Aorta (tissue), 5 donors: ENCODE results near the gene SASH1. TPM values are rescaled to one million over a fixed set of nuclear protein-coding genes. Genes with fewer than 3 reads are reported as not detected.

Experiments used
- ATAC-seq: fragments of 200-7000 bp; cut with Tn5 transposase; one replicate; pipeline ENCODE4 v1.9.1; 2022; ENCODE audit warnings: moderate library complexity; ENCODE audit not compliant: low FRiP score
- DNase-seq, 2 donors: peaks; one replicate each; pipeline ENCODE4 v3.0.0-alpha.2; 2020
- H3K27ac ChIP-seq, 2 donors: one replicate each; pipeline ENCODE4 v1.5.1; 2013; ENCODE audit warnings: low read length in 2 of 2, mild to moderate bottlenecking in 2 of 2, moderate library complexity in 2 of 2, control low read depth in 1 of 2, inconsistent platforms in 1 of 2, low read depth in 1 of 2
- H3K27me3 ChIP-seq, 2 donors: one replicate each; pipeline ENCODE4 v1.6.1; 2013; ENCODE audit warnings: control low read depth in 1 of 2, low read length in 1 of 2, mild to moderate bottlenecking in 1 of 2, moderate library complexity in 1 of 2; ENCODE audit not compliant: insufficient read depth in 2 of 2, control insufficient read depth in 1 of 2
- H3K36me3 ChIP-seq, 2 donors: one replicate each; pipeline ENCODE4 v1.6.1; 2013; ENCODE audit warnings: control low read depth in 1 of 2, low read length in 1 of 2, mild to moderate bottlenecking in 1 of 2; ENCODE audit not compliant: insufficient read depth in 2 of 2, control insufficient read depth in 1 of 2
- H3K4me1 ChIP-seq, 2 donors: one replicate each; pipeline ENCODE4 v1.6.1; 2013; ENCODE audit warnings: low read length in 2 of 2, control low read depth in 1 of 2, mild to moderate bottlenecking in 1 of 2, moderate library complexity in 1 of 2; ENCODE audit not compliant: insufficient read depth in 2 of 2, control insufficient read depth in 1 of 2
- H3K4me3 ChIP-seq, 2 donors: one replicate each; pipeline ENCODE4 v1.5.1; 2013; ENCODE audit warnings: low read length in 2 of 2, control low read depth in 1 of 2, mild to moderate bottlenecking in 1 of 2
- H3K9me3 ChIP-seq: one replicate; pipeline ENCODE4 v1.6.1; 2013; ENCODE audit warnings: mild to moderate bottlenecking, low read length; ENCODE audit not compliant: control insufficient read depth
- WGBS, 2 donors: extraction: QIAGEN DNeasy Blood & Tissue Kit; methylation state at CpG; one replicate each; pipeline ENCODE4 v1.1.7; 2013; 5-methylcytosine and 5-hydroxymethylcytosine counted together
- intact Hi-C, 2 donors: fragments of 100-400 bp; cut with DNase I; formaldehyde crosslinking; loops; one replicate each; pipeline versions ENCODE4 v1.14.2 to v1.15.0; 2022
- polyA plus RNA-seq, 2 donors: library from polyadenylated mRNA; stranded (reverse); fragments of 200-250 nt; gene quantifications; one replicate each; pipeline ENCODE4 v1.2.3, GENCODE V29; 2013
- total RNA-seq, 2 donors: library from RNA; stranded (reverse); fragmentation: NEBNext Ultra II Directional; extraction: Animal tissue kit (Norgen Biotek cat#: 25700); gene quantifications; one replicate each; pipeline ENCODE4 v1.2.1, GENCODE V29; 2021
- donor health status: healthy with polysubstance abuse.
- donor health status: Bipolar disorder and iron deficiency.
- donor health status: DM: no; HTN: no; CAD: no.
- donor health status: DM: no; HTN: no; CAD: no.
- donor health status: DM: yes; HTN: yes; CAD: no.

The SASH1 gene
- total and polyA plus RNA-seq, 4 donors: 10.3 to 120 (median 67.8) TPM

DNA sequence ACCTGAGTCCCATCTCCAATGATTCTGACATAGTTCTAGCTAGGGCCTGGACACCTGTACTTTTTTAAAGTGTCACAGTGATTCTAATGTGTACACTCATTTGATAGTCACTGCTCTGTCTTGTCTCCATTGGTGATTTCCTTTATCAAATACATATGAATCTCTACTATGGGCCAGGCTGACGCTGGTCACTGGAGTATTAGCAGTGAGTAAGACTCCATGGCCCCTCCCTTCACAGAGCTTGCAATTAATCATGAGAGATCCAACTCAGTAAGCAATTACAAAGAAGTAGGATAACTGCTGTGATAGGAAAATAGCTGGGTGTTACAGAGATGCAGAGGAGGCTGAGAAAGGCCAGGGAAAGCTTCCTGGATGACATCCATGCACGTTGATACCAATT is 19.3 kb upstream of the SASH1 start:
- no peak overlapping the region for H3K27ac ChIP-seq
- H3K36me3 ChIP-seq: no peaks in the 10 kb centered on the region
- H3K4me3 ChIP-seq: no peak overlapping the region
- no peaks in the 10 kb centered on the region for H3K4me1 ChIP-seq
- ATAC-seq: no peak
- DNase-seq: no peak
- intact Hi-C loops: no loop called here
- no peaks in the 10 kb centered on the region for H3K27me3 ChIP-seq
- WGBS, 2 donors: 77 to 78% methylated on average over 2 of the region's 2 CpGs
- no peaks in the 10 kb centered on the region for H3K9me3 ChIP-seq

GRCh38 chr6:148324297-148324985 is 18.2 kb upstream of the SASH1 start:
- DNase-seq: peak in 1 of 2 donors; percentile 54
- ATAC-seq: no peak
- Histone ChIP-seq H3K27me3 (no peaks in the 10 kb centered on the region), H3K27ac (peak overlapping the region in 1 of 2 donors; percentile 54), H3K4me1 (peaks cover 0 to 2% of the 10 kb centered on the region in 2 donors), H3K36me3 (no peaks in the 10 kb centered on the region), H3K9me3 (no peaks in the 10 kb centered on the region), H3K4me3 (no peak overlapping the region)
- intact Hi-C loops: no loop called here
- WGBS, 2 donors: 37 to 44% methylated on average over 4 of the region's 4 CpGs

DNA sequence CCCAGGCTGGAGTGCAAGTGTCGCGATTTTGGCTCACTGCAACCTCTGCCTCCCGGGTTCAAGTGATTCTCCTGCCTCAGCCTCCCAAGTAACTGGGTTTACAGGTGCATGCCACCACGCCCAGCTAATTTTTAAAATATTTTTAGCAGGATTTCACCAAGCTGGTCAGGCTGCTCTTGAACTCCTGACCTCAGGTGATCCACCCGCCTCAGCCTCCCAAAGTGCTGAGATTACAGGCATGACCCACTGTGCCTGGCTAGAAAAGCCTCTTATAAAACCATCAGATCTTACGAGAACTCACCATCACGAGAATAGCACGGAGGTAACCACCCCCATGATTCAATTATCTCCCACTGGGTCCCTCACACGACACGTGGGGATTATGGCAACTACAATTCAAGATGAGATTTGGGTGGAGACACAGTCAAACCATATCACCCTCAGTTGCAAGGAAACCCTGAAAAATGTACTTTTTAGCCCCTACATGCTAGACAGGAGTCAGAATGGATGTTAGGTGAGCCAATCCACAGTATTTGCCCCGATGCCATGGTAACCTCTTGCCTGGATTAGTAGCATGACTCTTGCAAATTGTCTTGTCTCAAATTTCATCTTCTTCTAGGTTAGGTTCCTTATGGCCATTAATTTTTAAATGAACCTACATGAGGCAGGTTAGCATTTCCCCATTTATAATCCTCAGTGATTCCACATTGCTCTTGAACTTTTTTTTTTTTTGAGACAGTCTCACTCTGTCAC is 17.1 kb upstream of the SASH1 start:
- Histone ChIP-seq H3K9me3 (no peaks in the 10 kb centered on the region), H3K27ac (no peak overlapping the region), H3K4me1 (peaks cover 0 to 2% of the 10 kb centered on the region in 2 donors), H3K4me3 (no peak overlapping the region), H3K36me3 (no peaks in the 10 kb centered on the region), H3K27me3 (no peaks in the 10 kb centered on the region)
- ATAC-seq (no peak), DNase-seq (no peak)
- WGBS, 2 donors: 92 to 96% methylated on average over 11 of the region's 11 CpGs
- intact Hi-C loops: no loop called here

- H3K36me3 ChIP-seq: no peaks in the 10 kb centered on the region
- no peaks in the 10 kb centered on the region for H3K27me3 ChIP-seq
- DNase-seq (no peak), ATAC-seq (no peak)
- no peak overlapping the region for H3K4me3 ChIP-seq
- intact Hi-C loops: no loop called here
- H3K27ac ChIP-seq: no peak overlapping the region
- H3K9me3 ChIP-seq: no peaks in the 10 kb centered on the region
- peaks cover 0 to 2% of the 10 kb centered on the region in 2 donors for H3K4me1 ChIP-seq
These were observed 13.6 kb upstream of the SASH1 start for GRCh38 chr6:148328876-148329555.

- DNase-seq (no peak), ATAC-seq (peak; percentile 59)
- H3K4me3 ChIP-seq: no peak overlapping the region
- H3K9me3 ChIP-seq: no peaks in the 10 kb centered on the region
- no peaks in the 10 kb centered on the region for H3K36me3 ChIP-seq
- no peak overlapping the region for H3K27ac ChIP-seq
- H3K4me1 ChIP-seq: peaks cover 0 to 2% of the 10 kb centered on the region in 2 donors
- intact Hi-C loops: no loop called here
- H3K27me3 ChIP-seq: no peaks in the 10 kb centered on the region
- WGBS, 2 donors: 37 to 38% methylated on average over 7 of the region's 7 CpGs
These were observed 12.8 kb upstream of the SASH1 start for GRCh38 chr6:148329596-148330381.

DNA sequence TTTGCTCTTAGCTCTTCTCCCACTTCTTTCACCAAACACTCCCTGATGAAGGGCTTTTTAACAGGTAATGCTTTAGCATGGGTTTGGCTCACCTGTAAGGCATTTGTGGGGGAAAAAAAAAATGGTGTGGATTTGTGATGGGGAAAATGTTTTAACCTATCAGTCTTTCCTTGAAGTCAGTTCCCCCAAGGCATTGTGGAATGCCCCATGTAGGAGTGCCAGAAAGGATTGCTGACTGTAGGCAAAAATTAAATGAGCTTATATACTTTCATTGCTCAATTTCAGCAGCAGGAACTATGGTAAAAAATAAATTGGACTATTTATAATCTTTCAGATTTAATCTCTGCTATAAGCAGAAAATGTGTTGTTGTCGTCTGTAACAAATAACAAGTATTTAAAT is 10.6 kb upstream of the SASH1 start:
- WGBS, 2 donors: 76 to 88% methylated on average over 1 of the region's 1 CpG
- intact Hi-C loops: no loop called here
- ATAC-seq: no peak

GRCh38 chr6:148336901-148337300 is 5.7 kb upstream of the SASH1 start:
- 74 to 75% methylated on average over 8 to 9 of the region's 9 CpGs for WGBS, 2 donors
- Histone ChIP-seq H3K36me3 (no peaks in the 10 kb centered on the region), H3K9me3 (no peaks in the 10 kb centered on the region)

More for the DNA sequence above, 10.6 kb upstream of the SASH1 start:
- Histone ChIP-seq H3K27me3 (no peaks in the 10 kb centered on the region), H3K4me3 (no peak overlapping the region), H3K9me3 (no peaks in the 10 kb centered on the region), H3K27ac (no peak overlapping the region), H3K36me3 (no peaks in the 10 kb centered on the region), H3K4me1 (peaks cover 0 to 2% of the 10 kb centered on the region in 2 donors)
- no peak for DNase-seq

DNA sequence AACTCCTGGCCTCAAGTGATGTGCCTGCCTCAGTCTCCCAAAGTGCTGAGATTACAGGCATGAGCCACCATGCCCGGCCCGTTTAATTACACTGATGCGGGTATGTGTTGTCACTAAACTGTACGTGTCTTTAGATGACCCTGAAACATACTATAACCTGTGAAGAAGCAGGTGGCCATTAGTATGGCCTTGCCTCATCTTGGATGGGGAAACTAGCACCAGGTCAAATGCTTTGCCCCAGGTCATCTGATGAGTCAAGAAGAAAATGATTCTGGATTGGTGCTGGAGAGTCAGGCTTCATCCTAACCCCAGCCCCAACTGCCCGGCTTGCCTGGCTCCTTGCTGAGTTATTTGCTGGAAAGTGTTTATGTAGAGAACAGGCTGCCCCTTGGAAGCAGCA is 2.9 kb upstream of the SASH1 start:
- DNase-seq: no peak
- no peak overlapping the region for H3K4me3 ChIP-seq
- no peaks in the 10 kb centered on the region for H3K9me3 ChIP-seq
- H3K27ac ChIP-seq: no peak overlapping the region
- H3K4me1 ChIP-seq: peaks cover 0 to 3% of the 10 kb centered on the region in 2 donors
- H3K27me3 ChIP-seq: no peaks in the 10 kb centered on the region
- intact Hi-C loops: loop anchor here (5.0 to 10.0 kb wide), 4 partner anchors 65 to 195 kb away; no protein-coding TSS in a partner anchor
- no peaks in the 10 kb centered on the region for H3K36me3 ChIP-seq
- ATAC-seq: no peak
- WGBS, 2 donors: 95 to 96% methylated on average over 5 of the region's 5 CpGs

More at GRCh38 chr6:148336901-148337300, 5.7 kb upstream of the SASH1 start:
- ATAC-seq (no peak), DNase-seq (no peak)
- intact Hi-C loops: no loop called here
- Histone ChIP-seq H3K27me3 (no peaks in the 10 kb centered on the region), H3K4me3 (no peak overlapping the region), H3K4me1 (no peaks in the 10 kb centered on the region), H3K27ac (no peak overlapping the region)
